Keratinocyte (primary cell): Measurements from ENCODE around the gene SSTR5. TPM values are rescaled to one million over a fixed set of nuclear protein-coding genes. Genes with fewer than 3 reads are reported as not detected.

ENCODE experiments used
- DNase-seq: peaks from one replicate; pipeline ENCODE4 v3.0.0-alpha.2; 2011; ENCODE audit warnings: low read depth, missing footprints, low spot score
- FAIRE-seq: peaks from 2 replicates; lab custom pipeline; 2011; peaks lifted over from hg19 to GRCh38; lab: Jason Lieb, UNC
- H2AFZ ChIP-seq: 2 replicates; pipeline ENCODE4 v1.6.0; 2012; ENCODE audit warnings: low read length, control low read depth, inconsistent platforms; ENCODE audit not compliant: control insufficient read depth
- H3K27ac ChIP-seq: 2 replicates; pipeline ENCODE4 v1.5.1; 2011; ENCODE audit warnings: low read length; ENCODE audit not compliant: control insufficient read depth, insufficient read depth
- H3K27me3 ChIP-seq: 3 replicates; pipeline ENCODE4 v1.6.0; 2011; ENCODE audit warnings: low read length; ENCODE audit not compliant: control insufficient read depth, insufficient read depth; ENCODE audit errors: extremely low read depth
- H3K36me3 ChIP-seq, 2 experiments: 2 replicates in 1 of 2; 3 replicates in 1 of 2; pipeline ENCODE4 v1.5.1; 2011; ENCODE audit warnings: low read length in 2 of 2, mild to moderate bottlenecking in 1 of 2; ENCODE audit not compliant: control insufficient read depth in 2 of 2, insufficient read depth in 2 of 2; ENCODE audit errors: extremely low read depth in 1 of 2
- H3K4me1 ChIP-seq: 3 replicates; pipeline ENCODE4 v1.5.1; 2011; ENCODE audit warnings: low read length; ENCODE audit not compliant: control insufficient read depth, insufficient read depth; ENCODE audit errors: extremely low read depth
- H3K4me2 ChIP-seq: 3 replicates; pipeline ENCODE4 v1.6.0; 2011; ENCODE audit warnings: low read depth, low read length; ENCODE audit not compliant: control insufficient read depth, insufficient read depth; ENCODE audit errors: extremely low read depth
- H3K4me3 ChIP-seq, 3 experiments: fragments of 200-600 bp in 1 of 3; sonication (generic) in 1 of 3; 2 replicates in 2 of 3; 3 replicates in 1 of 3; pipeline ENCODE4 v1.5.1; 2011 to 2016; ENCODE audit warnings: low read length in 3 of 3, mild to moderate bottlenecking in 3 of 3, control low read depth in 2 of 3, inconsistent platforms in 1 of 3, low read depth in 1 of 3, mixed read lengths in 1 of 3, mixed run types in 1 of 3, moderate library complexity in 1 of 3; ENCODE audit not compliant: control insufficient read depth in 2 of 3, insufficient read depth in 2 of 3; ENCODE audit errors: extremely low read depth in 1 of 3
- H3K79me2 ChIP-seq: 2 replicates; pipeline ENCODE4 v1.6.0; 2012; ENCODE audit warnings: low read length; ENCODE audit not compliant: control insufficient read depth, insufficient read depth
- H3K9ac ChIP-seq: 3 replicates; pipeline ENCODE4 v1.6.0; 2011; ENCODE audit warnings: low read length; ENCODE audit not compliant: control insufficient read depth, insufficient read depth; ENCODE audit errors: extremely low read depth
- H3K9me1 ChIP-seq: 3 replicates; pipeline ENCODE4 v1.6.0; 2011; ENCODE audit warnings: low read length; ENCODE audit not compliant: control insufficient read depth, insufficient read depth; ENCODE audit errors: extremely low read depth
- H3K9me3 ChIP-seq: 2 replicates; pipeline ENCODE4 v1.5.1; 2012; ENCODE audit warnings: low read depth, low read length; ENCODE audit not compliant: control insufficient read depth
- H4K20me1 ChIP-seq: 3 replicates; pipeline ENCODE4 v1.6.0; 2011; ENCODE audit warnings: low read length; ENCODE audit not compliant: control insufficient read depth, insufficient read depth; ENCODE audit errors: extremely low read depth
- EZH2 ChIP-seq: IDR thresholded peaks from one replicate; pipeline ENCODE4 v1.6.1; 2012; ENCODE audit warnings: inconsistent platforms, mild to moderate bottlenecking, low read length, moderate library complexity
- dilution Hi-C: fragments of 300-500 bp; cut with MboI; formaldehyde crosslinking; loops from one replicate; pipeline ENCODE4 v1.7.0; 2020; ENCODE audit warnings: low sequenced_read_pairs; ENCODE audit not compliant: extremely low pct_ligation_motif_present
- polyA plus RNA-seq, 5 experiments: library from polyadenylated mRNA; depleted of rRNA in 3 of 5; stranded (reverse) in 3 of 5; stranded (forward) in 1 of 5; unstranded in 1 of 5; fragments of >200 nt; gene quantifications; 1 replicate in 1 of 5; 2 replicates in 3 of 5; 3 replicates in 1 of 5; pipeline versions ENCODE4 v1.2.1 to v1.2.3, GENCODE V29; 2011 to 2012; ENCODE audit warnings: missing spikeins in 2 of 5, low read depth in 1 of 5, low replicate concordance in 1 of 5
- TF ChIP-seq, protein P1 (sequence below), 3 experiments: IDR thresholded peaks in 1 of 3; conservative IDR thresholded peaks in 1 of 3; optimal IDR thresholded peaks in 1 of 3; 2 replicates in 2 of 3; 3 replicates in 1 of 3; pipeline versions ENCODE3 to v1.5.1; 2011; ENCODE audit warnings: low read length in 3 of 3, mild to moderate bottlenecking in 3 of 3, moderate library complexity in 2 of 3, control low read depth in 1 of 3, inconsistent platforms in 1 of 3; ENCODE audit not compliant: insufficient read depth in 2 of 3; ENCODE audit errors: extremely low read depth in 1 of 3

The SSTR5 gene
- polyA plus RNA-seq, 1 donor (not counting 4 experiments of a cell fraction or from before 2014, with no cell fraction given) = not detected

DNA sequence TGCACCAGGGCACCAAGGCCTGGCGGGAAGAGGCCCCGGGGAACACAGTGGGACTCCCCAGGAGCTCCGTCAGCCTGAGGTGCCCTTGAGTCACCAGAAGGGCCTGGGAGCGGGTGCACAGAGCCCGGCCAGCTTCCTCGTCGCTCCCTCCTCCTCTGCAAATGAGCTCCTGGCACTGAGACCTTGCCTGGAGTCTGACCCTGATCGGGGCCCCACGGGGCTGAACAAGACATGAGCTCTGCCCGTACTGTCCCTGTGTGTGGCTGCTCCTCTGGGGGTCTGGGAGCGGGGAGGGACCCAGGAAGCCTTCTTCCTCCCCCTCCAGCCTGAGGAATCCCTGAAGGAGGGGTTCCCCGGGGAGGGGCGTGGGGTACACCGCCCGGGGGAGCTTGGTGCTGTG is 36.4 kb upstream of the SSTR5 start:
- no peak for DNase-seq
- Histone ChIP-seq H3K27me3 (peaks cover 30% of the 10 kb centered on the region), H3K4me3 (no peak overlapping the region), H3K4me2 (no peak overlapping the region), H2AFZ (no peak overlapping the region), H3K9me1 (no peaks in the 10 kb centered on the region), H3K79me2 (no peaks in the 10 kb centered on the region), H4K20me1 (peaks cover 3% of the 10 kb centered on the region), H3K9me3 (peaks cover 3% of the 10 kb centered on the region), H3K4me1 (peaks cover 13% of the 10 kb centered on the region), H3K27ac (no peak overlapping the region), H3K9ac (no peak overlapping the region), H3K36me3 (no peaks in the 10 kb centered on the region)
- TF ChIP-seq, protein P1, sequence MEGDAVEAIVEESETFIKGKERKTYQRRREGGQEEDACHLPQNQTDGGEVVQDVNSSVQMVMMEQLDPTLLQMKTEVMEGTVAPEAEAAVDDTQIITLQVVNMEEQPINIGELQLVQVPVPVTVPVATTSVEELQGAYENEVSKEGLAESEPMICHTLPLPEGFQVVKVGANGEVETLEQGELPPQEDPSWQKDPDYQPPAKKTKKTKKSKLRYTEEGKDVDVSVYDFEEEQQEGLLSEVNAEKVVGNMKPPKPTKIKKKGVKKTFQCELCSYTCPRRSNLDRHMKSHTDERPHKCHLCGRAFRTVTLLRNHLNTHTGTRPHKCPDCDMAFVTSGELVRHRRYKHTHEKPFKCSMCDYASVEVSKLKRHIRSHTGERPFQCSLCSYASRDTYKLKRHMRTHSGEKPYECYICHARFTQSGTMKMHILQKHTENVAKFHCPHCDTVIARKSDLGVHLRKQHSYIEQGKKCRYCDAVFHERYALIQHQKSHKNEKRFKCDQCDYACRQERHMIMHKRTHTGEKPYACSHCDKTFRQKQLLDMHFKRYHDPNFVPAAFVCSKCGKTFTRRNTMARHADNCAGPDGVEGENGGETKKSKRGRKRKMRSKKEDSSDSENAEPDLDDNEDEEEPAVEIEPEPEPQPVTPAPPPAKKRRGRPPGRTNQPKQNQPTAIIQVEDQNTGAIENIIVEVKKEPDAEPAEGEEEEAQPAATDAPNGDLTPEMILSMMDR (optimal IDR thresholded peaks at IDR 0.05 in 1 of 3, IDR thresholded peaks at IDR 0.05 in 1 of 3, conservative IDR thresholded peaks at IDR 0.05 in 1 of 3; ENCODE audit: extremely low read depth in 1 of 3, insufficient read depth in 2 of 3, low read length in 3 of 3) = no peak
- no peak for TF ChIP-seq EZH2
- dilution Hi-C loops = no loop called here
- no peak for FAIRE-seq

DNA sequence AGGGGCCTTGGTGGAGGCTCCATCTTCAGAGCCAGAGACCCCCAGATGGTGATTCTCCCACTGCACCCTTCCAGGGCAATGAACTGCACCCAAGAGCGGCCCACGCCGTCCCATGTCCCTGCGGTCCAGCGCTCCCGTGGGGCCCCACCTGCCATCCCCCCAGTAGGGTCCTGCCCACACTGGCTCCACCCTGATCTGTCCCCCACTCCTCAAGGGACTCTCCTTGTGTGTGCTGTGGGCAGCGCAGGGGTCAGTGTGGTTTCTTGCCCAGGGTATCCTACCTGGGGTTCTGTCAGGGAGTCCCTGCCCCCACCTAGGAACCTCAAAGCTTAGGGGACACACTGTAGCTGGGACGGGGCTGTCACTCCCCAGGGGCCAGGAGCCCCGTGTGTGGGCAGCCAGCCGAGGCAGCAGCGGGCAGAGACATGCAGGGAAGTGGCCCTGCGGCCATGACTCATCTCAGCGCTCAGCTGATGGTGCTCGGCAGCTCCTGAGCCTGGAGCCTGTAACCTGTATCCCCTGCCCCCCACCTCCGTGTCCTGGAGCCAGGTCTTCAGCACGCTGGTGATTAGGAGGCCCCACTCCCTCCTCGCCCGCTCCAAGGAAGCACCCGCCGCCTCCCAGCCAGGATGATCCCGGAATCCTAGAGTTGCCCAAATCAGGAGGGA is 35.7 kb upstream of the SSTR5 start:
- FAIRE-seq = peak; percentile 62
- Histone ChIP-seq H3K4me2 (peak overlapping the region; percentile 64), H3K27me3 (peaks cover 30% of the 10 kb centered on the region)

More for the DNA sequence above, 35.7 kb upstream of the SSTR5 start:
- no peak overlapping the region for H3K4me3 ChIP-seq
- H3K79me2 ChIP-seq = no peaks in the 10 kb centered on the region
- dilution Hi-C loops = no loop called here
- TF ChIP-seq, protein P1 (optimal IDR thresholded peaks at IDR 0.05 in 1 of 3, IDR thresholded peaks at IDR 0.05 in 1 of 3, conservative IDR thresholded peaks at IDR 0.05 in 1 of 3; ENCODE audit: extremely low read depth in 1 of 3, insufficient read depth in 2 of 3, low read length in 3 of 3) = no peak
- TF ChIP-seq EZH2 = no peak
- no peak overlapping the region for H3K9ac ChIP-seq
- peaks cover 3% of the 10 kb centered on the region for H4K20me1 ChIP-seq
- DNase-seq = peak; percentile 32
- H3K9me3 ChIP-seq = peaks cover 3% of the 10 kb centered on the region
- no peaks in the 10 kb centered on the region for H3K36me3 ChIP-seq
- H3K27ac ChIP-seq = no peak overlapping the region
- H3K4me1 ChIP-seq = peaks cover 13% of the 10 kb centered on the region
- no peak overlapping the region for H2AFZ ChIP-seq
- H3K9me1 ChIP-seq = no peaks in the 10 kb centered on the region
